Measurements from ENCODE around the gene CCDC192. TPM values are rescaled to one million over a fixed set of nuclear protein-coding genes. Genes with fewer than 3 reads are reported as not detected.
A peak's percentile ranks its signal among the peaks of the same experiment; 100 is the strongest.

CCDC192 gene
- total RNA-seq, 6 experiments from 2014 or later: not detected

DNA sequence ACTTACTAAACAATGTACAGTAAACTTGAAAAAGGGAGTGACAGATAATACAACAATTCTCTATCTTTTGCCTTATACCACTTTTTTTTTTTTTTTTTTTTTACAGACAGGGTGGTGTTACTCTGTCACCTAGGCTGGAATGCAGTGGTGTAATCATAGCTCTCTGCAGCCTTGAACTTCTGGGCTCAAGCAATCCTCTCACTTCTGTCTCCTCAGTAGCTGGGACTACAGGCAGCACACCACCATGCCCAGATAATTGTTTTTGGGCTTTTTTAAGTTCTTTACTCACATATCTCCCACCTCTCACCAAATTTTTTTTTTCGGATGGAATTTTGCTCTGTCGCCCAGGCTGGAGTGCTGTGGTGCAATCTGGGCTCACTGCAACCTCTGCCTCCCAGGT, 208.4 kb downstream of the CCDC192 start:
- TF ChIP-seq, protein P1, sequence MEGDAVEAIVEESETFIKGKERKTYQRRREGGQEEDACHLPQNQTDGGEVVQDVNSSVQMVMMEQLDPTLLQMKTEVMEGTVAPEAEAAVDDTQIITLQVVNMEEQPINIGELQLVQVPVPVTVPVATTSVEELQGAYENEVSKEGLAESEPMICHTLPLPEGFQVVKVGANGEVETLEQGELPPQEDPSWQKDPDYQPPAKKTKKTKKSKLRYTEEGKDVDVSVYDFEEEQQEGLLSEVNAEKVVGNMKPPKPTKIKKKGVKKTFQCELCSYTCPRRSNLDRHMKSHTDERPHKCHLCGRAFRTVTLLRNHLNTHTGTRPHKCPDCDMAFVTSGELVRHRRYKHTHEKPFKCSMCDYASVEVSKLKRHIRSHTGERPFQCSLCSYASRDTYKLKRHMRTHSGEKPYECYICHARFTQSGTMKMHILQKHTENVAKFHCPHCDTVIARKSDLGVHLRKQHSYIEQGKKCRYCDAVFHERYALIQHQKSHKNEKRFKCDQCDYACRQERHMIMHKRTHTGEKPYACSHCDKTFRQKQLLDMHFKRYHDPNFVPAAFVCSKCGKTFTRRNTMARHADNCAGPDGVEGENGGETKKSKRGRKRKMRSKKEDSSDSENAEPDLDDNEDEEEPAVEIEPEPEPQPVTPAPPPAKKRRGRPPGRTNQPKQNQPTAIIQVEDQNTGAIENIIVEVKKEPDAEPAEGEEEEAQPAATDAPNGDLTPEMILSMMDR (IDR thresholded peaks at IDR 0.05): no peak
- TF ChIP-seq POLR2A (IDR thresholded peaks at IDR 0.05): no peak
- DNase-seq (no peak), ATAC-seq (no peak)
- 45% methylated on average over 2 of the region's 2 CpGs for WGBS (ENCODE audit: insufficient coverage, low coverage, low lambda C conversion rate, missing lambda C conversion rate)
- Histone ChIP-seq H3K4me3 (no peak overlapping the region), H3K9me3 (no peaks in the 10 kb centered on the region), H3K27ac (no peak overlapping the region), H3K4me1 (no peaks in the 10 kb centered on the region), H3K27me3 (no peaks in the 10 kb centered on the region), H3K36me3 (no peaks in the 10 kb centered on the region)
- intact Hi-C loops (cut with DNase I): no loop called here

- H3K4me1 ChIP-seq: no peaks in the 10 kb centered on the region
- no peak overlapping the region for H3K4me3 ChIP-seq
- no peak overlapping the region for H3K27ac ChIP-seq
- DNase-seq (no peak), ATAC-seq (no peak)
- no peaks in the 10 kb centered on the region for H3K36me3 ChIP-seq
- no peaks in the 10 kb centered on the region for H3K9me3 ChIP-seq
- WGBS (ENCODE audit: insufficient coverage, low coverage, low lambda C conversion rate, missing lambda C conversion rate): 76% methylated on average over 3 of the region's 3 CpGs
- intact Hi-C loops (cut with DNase I): no loop called here
- TF ChIP-seq POLR2A (IDR thresholded peaks at IDR 0.05): no peak
- TF ChIP-seq, protein P1 (IDR thresholded peaks at IDR 0.05): no peak
- H3K27me3 ChIP-seq: no peaks in the 10 kb centered on the region
These were observed 209.2 kb downstream of the CCDC192 start for GRCh38 chr5:127912411-127912810.

DNA sequence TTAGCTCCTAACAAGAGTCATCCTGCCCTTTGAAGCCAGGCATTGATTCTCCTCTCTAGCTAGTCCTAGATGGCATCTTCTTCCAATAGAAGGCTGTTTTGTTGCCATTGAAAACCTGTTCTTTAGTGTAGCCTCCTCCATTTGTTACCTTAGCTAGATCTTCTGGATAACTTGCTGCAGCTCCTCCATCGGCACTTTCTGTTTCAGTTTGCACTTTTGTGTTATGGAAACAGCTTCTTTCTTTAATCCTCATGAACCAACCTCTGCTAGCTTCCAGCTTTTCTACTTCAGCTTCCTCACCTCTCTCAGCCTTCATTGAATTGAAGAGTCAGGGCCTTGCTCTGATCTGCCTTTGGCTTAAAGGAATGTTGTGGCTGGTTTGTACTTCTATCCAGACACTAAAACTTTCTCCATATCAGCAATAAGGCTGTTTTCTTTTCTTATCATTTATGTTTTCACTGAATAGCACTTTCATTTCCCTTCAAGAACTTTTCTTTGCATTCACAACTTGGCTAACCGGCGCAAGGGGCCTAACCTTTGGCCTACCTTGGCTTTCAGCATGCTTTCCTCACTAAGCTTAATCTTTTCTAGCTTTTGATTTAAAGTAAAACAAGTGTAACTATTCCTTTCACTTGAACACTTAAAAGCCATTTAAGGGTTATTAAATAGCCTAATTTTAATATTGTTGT, 213.8 kb downstream of the CCDC192 start:
- H3K9me3 ChIP-seq: no peaks in the 10 kb centered on the region
- no peak overlapping the region for H3K27ac ChIP-seq
- no peaks in the 10 kb centered on the region for H3K27me3 ChIP-seq
- 59% methylated on average over 3 of the region's 3 CpGs for WGBS (ENCODE audit: insufficient coverage, low coverage, low lambda C conversion rate, missing lambda C conversion rate)
- no peak for TF ChIP-seq POLR2A (IDR thresholded peaks at IDR 0.05)
- TF ChIP-seq, protein P1 (IDR thresholded peaks at IDR 0.05): no peak
- intact Hi-C loops (cut with DNase I): no loop called here
- no peak for DNase-seq
- no peak for ATAC-seq
- no peaks in the 10 kb centered on the region for H3K4me1 ChIP-seq
- no peak overlapping the region for H3K4me3 ChIP-seq
- no peaks in the 10 kb centered on the region for H3K36me3 ChIP-seq

DNA sequence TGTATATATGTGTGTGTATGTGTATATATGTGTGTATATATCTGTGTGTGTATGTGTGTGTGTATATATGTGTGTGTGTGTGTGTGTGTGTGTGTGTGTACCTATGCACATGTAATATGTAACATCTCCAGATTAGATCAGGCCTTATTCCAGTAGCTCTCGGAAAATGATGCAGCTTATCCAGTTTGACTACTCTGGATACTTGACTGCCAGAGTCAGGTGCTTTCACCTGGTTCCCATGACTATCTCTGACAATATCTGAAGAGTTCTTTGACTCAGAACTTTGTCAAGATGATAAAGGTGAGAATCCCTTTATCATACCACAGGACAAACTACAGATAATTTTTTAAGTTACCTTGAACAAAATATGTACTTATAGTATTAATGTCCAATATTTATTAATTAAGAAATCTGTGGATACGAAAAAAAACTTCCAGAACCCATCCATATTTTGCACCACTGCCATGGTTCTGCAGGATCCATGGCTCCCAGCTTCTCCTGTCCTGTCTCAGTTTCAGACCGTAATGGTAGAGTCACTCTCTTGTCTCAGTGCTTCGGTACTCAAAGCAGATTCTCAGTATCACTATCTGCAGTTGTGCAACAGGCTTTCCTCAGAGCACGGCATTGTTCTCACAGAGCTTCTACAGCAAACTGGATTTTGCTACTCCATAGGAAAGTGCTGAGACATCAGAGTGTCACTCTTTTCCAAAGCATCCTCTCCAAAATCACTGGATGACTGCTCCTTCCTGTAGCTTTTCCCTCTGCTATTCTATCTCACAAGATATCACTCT, 216.0 kb downstream of the CCDC192 start:
- 53% methylated on average over 4 of the region's 5 CpGs for WGBS (ENCODE audit: insufficient coverage, low coverage, low lambda C conversion rate, missing lambda C conversion rate)
- no peak for TF ChIP-seq POLR2A (IDR thresholded peaks at IDR 0.05)
- TF ChIP-seq, protein P1 (IDR thresholded peaks at IDR 0.05): no peak
- Histone ChIP-seq H3K27me3 (no peaks in the 10 kb centered on the region), H3K36me3 (no peaks in the 10 kb centered on the region), H3K9me3 (no peaks in the 10 kb centered on the region), H3K4me3 (no peak overlapping the region), H3K4me1 (no peaks in the 10 kb centered on the region), H3K27ac (no peak overlapping the region)
- intact Hi-C loops (cut with DNase I): no loop called here
- DNase-seq (no peak), ATAC-seq (peak in 1 of 4 donors; percentile 17)
